GM12865 (cell line): Measurements from ENCODE around the gene LIPA.

Experiments
- DNase-seq: peaks from one replicate; pipeline ENCODE4 v3.0.0; 2010; ENCODE audit warnings: low read depth
- H3K4me3 ChIP-seq: 2 replicates; pipeline ENCODE4 v1.5.1; 2011; ENCODE audit warnings: mild to moderate bottlenecking, low read depth, low read length, control low read depth
- TF ChIP-seq, protein P1 (sequence below): IDR thresholded peaks from 2 replicates; pipeline ENCODE4 v1.5.1; 2011; ENCODE audit warnings: low read length, control low read depth, low read depth, inconsistent platforms; ENCODE audit not compliant: insufficient read depth; ENCODE audit errors: missing control alignments

Gene LIPA

GRCh38 chr10:89280508-89280907 lies 28.9 kb upstream of the LIPA start:
- TF ChIP-seq, protein P1, sequence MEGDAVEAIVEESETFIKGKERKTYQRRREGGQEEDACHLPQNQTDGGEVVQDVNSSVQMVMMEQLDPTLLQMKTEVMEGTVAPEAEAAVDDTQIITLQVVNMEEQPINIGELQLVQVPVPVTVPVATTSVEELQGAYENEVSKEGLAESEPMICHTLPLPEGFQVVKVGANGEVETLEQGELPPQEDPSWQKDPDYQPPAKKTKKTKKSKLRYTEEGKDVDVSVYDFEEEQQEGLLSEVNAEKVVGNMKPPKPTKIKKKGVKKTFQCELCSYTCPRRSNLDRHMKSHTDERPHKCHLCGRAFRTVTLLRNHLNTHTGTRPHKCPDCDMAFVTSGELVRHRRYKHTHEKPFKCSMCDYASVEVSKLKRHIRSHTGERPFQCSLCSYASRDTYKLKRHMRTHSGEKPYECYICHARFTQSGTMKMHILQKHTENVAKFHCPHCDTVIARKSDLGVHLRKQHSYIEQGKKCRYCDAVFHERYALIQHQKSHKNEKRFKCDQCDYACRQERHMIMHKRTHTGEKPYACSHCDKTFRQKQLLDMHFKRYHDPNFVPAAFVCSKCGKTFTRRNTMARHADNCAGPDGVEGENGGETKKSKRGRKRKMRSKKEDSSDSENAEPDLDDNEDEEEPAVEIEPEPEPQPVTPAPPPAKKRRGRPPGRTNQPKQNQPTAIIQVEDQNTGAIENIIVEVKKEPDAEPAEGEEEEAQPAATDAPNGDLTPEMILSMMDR, result no peak
- H3K4me3 ChIP-seq, result no peak overlapping the region
- DNase-seq, result no peak

DNA sequence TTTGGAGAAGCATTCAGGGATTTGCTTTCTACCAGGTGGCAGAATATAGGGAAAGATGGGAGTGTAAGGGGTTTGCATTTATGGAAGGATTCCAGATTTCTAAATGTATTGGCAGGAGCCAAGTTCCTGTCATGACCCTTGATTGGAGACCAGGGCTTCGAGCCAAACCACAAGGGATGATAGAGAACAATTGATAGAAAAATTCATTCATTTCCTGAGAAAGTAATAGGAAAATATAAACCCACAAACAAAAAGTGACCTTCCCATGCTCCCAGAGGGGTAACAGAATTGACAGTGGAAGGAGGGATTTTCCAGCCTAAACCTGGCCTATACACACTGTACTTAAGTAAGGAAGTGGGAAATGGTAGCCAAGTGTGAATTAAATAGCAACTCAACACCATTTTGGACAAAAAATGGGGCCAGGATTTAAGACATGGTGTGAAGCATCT lies 27.9 kb upstream of the LIPA start:
- TF ChIP-seq, protein P1, result no peak
- no peak overlapping the region for H3K4me3 ChIP-seq
- no peak for DNase-seq

DNA sequence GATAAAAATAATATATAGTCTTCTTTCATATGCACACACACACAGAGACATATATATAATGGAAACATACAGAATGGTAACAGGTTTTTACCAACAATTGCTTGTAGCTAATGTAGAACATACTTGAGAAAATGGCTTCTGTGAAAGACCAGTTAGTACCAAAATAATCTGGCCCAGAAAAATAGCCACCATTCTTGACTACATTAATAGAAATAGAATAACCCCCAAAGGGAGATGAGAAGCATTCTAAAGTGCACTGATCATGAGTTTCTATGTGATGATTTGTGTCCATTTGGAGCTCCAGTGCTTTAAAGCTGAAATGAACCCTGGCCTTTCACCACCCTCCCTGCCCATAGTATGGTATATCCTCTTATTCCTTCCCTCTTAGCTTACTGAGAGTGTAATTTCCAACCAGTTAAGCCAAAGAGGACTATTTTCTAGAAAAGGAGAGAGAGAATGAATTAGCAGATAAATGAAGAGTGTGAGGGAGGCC lies 27.4 kb upstream of the LIPA start:
- TF ChIP-seq, protein P1, result no peak
- no peak for DNase-seq
- H3K4me3 ChIP-seq, result no peak overlapping the region

GRCh38 chr10:89278034-89278535 lies 26.5 kb upstream of the LIPA start:
- TF ChIP-seq, protein P1, result no peak
- DNase-seq, result no peak
- H3K4me3 ChIP-seq, result no peak overlapping the region

GRCh38 chr10:89275383-89275782 lies 23.8 kb upstream of the LIPA start:
- no peak for DNase-seq
- H3K4me3 ChIP-seq, result no peak overlapping the region
- TF ChIP-seq, protein P1, result no peak

DNA sequence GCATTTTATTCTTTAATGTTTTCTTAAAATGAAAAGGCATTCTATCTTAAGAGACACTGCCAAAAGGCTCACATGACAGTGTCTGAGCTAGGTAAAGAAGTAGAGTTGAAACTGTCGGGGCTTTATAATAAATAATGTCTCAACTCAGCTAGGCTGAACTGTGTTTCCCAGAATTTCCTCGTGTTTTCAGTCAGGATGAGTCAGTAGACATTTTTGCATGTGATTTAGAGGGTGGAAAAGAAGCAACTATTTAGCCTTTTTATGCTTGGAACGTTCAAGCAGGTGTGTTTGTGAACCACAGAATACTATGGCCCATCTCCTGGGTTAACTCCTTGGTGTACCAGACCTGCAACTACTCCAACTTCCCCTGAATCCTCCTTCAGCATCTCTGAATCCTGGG lies 23.4 kb upstream of the LIPA start:
- no peak overlapping the region for H3K4me3 ChIP-seq
- TF ChIP-seq, protein P1, result no peak
- DNase-seq, result no peak

DNA sequence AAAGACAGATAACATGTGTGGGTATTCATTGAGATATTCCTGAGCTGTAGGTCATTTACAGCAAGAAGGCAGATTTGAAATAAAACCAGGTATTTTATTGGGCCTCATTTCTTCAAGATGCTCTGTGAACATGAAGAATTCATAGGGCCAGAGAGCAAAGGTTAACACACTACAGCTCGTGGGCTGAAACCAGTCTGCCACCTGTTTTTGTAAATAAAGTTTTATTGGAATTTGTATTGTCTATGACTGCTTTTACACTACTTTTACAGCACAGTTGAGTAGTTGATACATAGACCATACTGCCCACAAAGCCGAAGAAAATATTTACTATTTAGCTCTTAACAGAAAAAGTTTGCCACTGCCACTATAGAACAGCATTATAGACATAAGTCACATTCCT lies 22.1 kb upstream of the LIPA start:
- DNase-seq, result no peak
- TF ChIP-seq, protein P1, result no peak
- no peak overlapping the region for H3K4me3 ChIP-seq
